Measurements from ENCODE around the gene CDH11. TPM values are rescaled to one million over a fixed set of nuclear protein-coding genes. Genes with fewer than 3 reads are reported as not detected.

The CDH11 gene
- total RNA-seq, 1 experiment from 2014 or later, result 5.4 TPM

DNA sequence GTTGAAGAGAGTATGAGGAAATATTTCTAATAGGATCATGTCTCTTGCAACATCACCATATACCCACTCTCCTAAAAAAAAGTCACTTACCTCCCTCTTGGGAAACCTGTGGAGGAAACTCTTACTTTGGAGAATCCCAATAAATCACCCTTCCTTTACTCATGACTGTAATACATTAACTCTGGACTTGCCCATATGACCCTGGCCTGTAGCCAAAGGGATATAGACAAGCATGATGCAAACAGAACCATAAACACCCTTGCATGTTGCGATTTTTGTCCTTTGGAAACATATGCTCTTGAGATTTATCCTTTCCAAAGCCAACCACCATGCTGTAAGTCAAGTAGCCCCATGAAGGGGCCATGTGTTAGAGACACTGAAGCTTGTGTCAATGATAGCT lies 19.5 kb downstream of the CDH11 start:
- Histone ChIP-seq H4K20me1 (ENCODE audit: control insufficient read depth, insufficient read depth, insufficient read length) (no peaks in the 10 kb centered on the region), H3K14ac (ENCODE audit: insufficient read depth, low read length) (no peak overlapping the region), H2AK5ac (ENCODE audit: insufficient read length, low read length) (no peak overlapping the region), H3K27me3 (ENCODE audit: insufficient read depth, low read length) (no peaks in the 10 kb centered on the region), H3K79me2 (ENCODE audit: insufficient read depth, low read length) (no peaks in the 10 kb centered on the region), H3K56ac (ENCODE audit: insufficient read length, low read depth, low read length) (no peak overlapping the region), H2AFZ (ENCODE audit: low read length) (no peak overlapping the region), H3K18ac (ENCODE audit: insufficient read length, low read depth, low read length) (no peak overlapping the region), H2BK120ac (ENCODE audit: low read depth, low read length, poor library complexity, severe bottlenecking) (no peak overlapping the region), H3K23ac (ENCODE audit: insufficient read length, low read depth, low read length) (no peak overlapping the region), H2BK15ac (ENCODE audit: low read depth, low read length) (no peak overlapping the region), H2BK5ac (ENCODE audit: insufficient read length, low read length) (no peak overlapping the region), H3T11ph (ENCODE audit: low read length) (no peak overlapping the region), H3K9me3 (ENCODE audit: control insufficient read depth, low read depth, low read length) (no peaks in the 10 kb centered on the region), H3K4me1 (ENCODE audit: insufficient read depth, low read length) (no peaks in the 10 kb centered on the region), H3K9ac (ENCODE audit: extremely low read depth, insufficient read length, low read length) (no peak overlapping the region), H3K4ac (ENCODE audit: low read depth, low read length) (no peak overlapping the region), H3K4me2 (ENCODE audit: insufficient read depth, insufficient read length, low read length) (no peak overlapping the region), H3K27ac (ENCODE audit: insufficient read length, low read depth, low read length) (no peak overlapping the region), H3K23me2 (ENCODE audit: insufficient read length, low read depth, low read length, poor library complexity, severe bottlenecking) (no peaks in the 10 kb centered on the region), H4K91ac (ENCODE audit: insufficient read length, low read depth, low read length) (no peak overlapping the region), H2BK20ac (ENCODE audit: low read depth, low read length, poor library complexity, severe bottlenecking) (no peak overlapping the region), H3K79me1 (ENCODE audit: insufficient read depth, low read depth, low read length, poor library complexity, severe bottlenecking) (no peaks in the 10 kb centered on the region), H4K8ac (replicated peaks; ENCODE audit: insufficient read length, low read depth, low read length) (no peak overlapping the region), H2BK12ac (ENCODE audit: insufficient read length, low read depth, low read length) (no peak overlapping the region), H4K5ac (ENCODE audit: insufficient read length, low read depth, low read length) (no peak overlapping the region)
- H3K27me3 Mint-ChIP-seq (ENCODE audit: low read depth), result no peaks in the 10 kb centered on the region; the same call in 1 of the 2 replicates
- TF ChIP-seq, protein P1, sequence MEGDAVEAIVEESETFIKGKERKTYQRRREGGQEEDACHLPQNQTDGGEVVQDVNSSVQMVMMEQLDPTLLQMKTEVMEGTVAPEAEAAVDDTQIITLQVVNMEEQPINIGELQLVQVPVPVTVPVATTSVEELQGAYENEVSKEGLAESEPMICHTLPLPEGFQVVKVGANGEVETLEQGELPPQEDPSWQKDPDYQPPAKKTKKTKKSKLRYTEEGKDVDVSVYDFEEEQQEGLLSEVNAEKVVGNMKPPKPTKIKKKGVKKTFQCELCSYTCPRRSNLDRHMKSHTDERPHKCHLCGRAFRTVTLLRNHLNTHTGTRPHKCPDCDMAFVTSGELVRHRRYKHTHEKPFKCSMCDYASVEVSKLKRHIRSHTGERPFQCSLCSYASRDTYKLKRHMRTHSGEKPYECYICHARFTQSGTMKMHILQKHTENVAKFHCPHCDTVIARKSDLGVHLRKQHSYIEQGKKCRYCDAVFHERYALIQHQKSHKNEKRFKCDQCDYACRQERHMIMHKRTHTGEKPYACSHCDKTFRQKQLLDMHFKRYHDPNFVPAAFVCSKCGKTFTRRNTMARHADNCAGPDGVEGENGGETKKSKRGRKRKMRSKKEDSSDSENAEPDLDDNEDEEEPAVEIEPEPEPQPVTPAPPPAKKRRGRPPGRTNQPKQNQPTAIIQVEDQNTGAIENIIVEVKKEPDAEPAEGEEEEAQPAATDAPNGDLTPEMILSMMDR (conservative IDR thresholded peaks at IDR 0.05), result no peak
- H3K4me1 Mint-ChIP-seq, result peaks cover 0 to 13% of the 10 kb centered on the region in 2 experiments; a peak in 1 of 4 replicates
- no peak overlapping the region for H3K4me3 Mint-ChIP-seq
- no peak overlapping the region for H3K27ac Mint-ChIP-seq
- no peaks in the 10 kb centered on the region; a peak in 1 of 5 replicates for H3K9me3 Mint-ChIP-seq
- WGBS (ENCODE audit: extremely low coverage, insufficient read length, low lambda C conversion rate), result no CpG with 5 or more reads among the region's 1 CpG
- DNase-seq, result no peak
- no peaks in the 10 kb centered on the region for H3K36me3 Mint-ChIP-seq (ENCODE audit: insufficient read depth in 1 of 3, low read depth in 3 of 3)
